Stomach (tissue), 9 donors: ENCODE measurements around the gene FREM3. TPM values are rescaled to one million over a fixed set of nuclear protein-coding genes. Genes with fewer than 3 reads are reported as not detected.

Source experiments
- DNase-seq, 2 donors: peaks; one replicate each; pipeline versions ENCODE4 v3.0.0 to v3.0.0-alpha.2; 2013 to 2019
- H3K27ac ChIP-seq, 5 donors: fragments of 200-600 bp in 4 of 5; sonication (generic) in 4 of 5; one replicate each; pipeline ENCODE4 v1.5.1; 2013 to 2019; ENCODE audit warnings: mild to moderate bottlenecking in 1 of 5, moderate library complexity in 1 of 5
- H3K27me3 ChIP-seq, 3 donors: fragments of 200-600 bp; sonication (generic); one replicate each; pipeline ENCODE4 v1.5.1; 2017 to 2019; ENCODE audit warnings: mixed run types in 1 of 3
- H3K36me3 ChIP-seq, 4 donors: fragments of 200-600 bp; sonication (generic); 1 replicate in 3 of 4; 2 replicates in 1 of 4; pipeline ENCODE4 v1.5.1; 2016 to 2019
- H3K4me1 ChIP-seq, 4 donors: fragments of 200-600 bp; sonication (generic); one replicate each; pipeline ENCODE4 v1.5.1; 2016 to 2019
- H3K4me3 ChIP-seq, 4 donors: fragments of 200-600 bp; sonication (generic) in 3 of 4; one replicate each; pipeline ENCODE4 v1.5.1; 2016 to 2019; ENCODE audit warnings: mild to moderate bottlenecking in 1 of 4
- H3K9me3 ChIP-seq, 4 donors: fragments of 200-600 bp; sonication (generic); one replicate each; pipeline ENCODE4 v1.5.1; 2016 to 2019
- CTCF ChIP-seq, 7 experiments: fragments of 450-650 bp in 4 of 7; fragments of 200-600 bp in 3 of 7; sonication (generic) in 3 of 7; IDR thresholded peaks; one replicate each; pipeline ENCODE4 v1.5.1; 2016 to 2019; ENCODE audit warnings: antibody characterized with exemption in 7 of 7, control low read depth in 2 of 7, mild to moderate bottlenecking in 1 of 7
- EP300 ChIP-seq: sonication (generic); formaldehyde crosslinking; IDR thresholded peaks from one replicate; pipeline ENCODE4 v1.6.1; 2017; ENCODE audit warnings: antibody characterized with exemption
- POLR2A ChIP-seq, 4 donors: fragments of 450-650 bp; IDR thresholded peaks; one replicate each; pipeline ENCODE4 v1.6.1; 2016; ENCODE audit warnings: antibody characterized with exemption in 4 of 4, control low read depth in 2 of 4, mild to moderate bottlenecking in 1 of 4, moderate library complexity in 1 of 4
- POLR2AphosphoS5 ChIP-seq, 3 donors: sonication (generic); formaldehyde crosslinking; IDR thresholded peaks; one replicate each; pipeline ENCODE4 v1.6.1; 2016; ENCODE audit warnings: antibody characterized with exemption in 3 of 3
- WGBS, 5 donors: extraction: QIAGEN DNeasy Blood & Tissue Kit in 3 of 5; methylation state at CpG; one replicate each; pipeline versions ENCODE4 v1.1.5 to v1.1.7; 2013 to 2018; 5-methylcytosine and 5-hydroxymethylcytosine counted together
- intact Hi-C: fragments of 100-400 bp; cut with DNase I; formaldehyde crosslinking; loops from one replicate; pipeline ENCODE4 v1.15.1; 2023; ENCODE audit warnings: low total_unique reads
- polyA plus RNA-seq, 3 donors: library from polyadenylated mRNA; stranded (reverse); fragments of 200-250 nt; gene quantifications; one replicate each; pipeline ENCODE4 v1.2.3, GENCODE V29; 2013
- total RNA-seq, 5 donors: library from RNA; depleted of rRNA; stranded (reverse); fragments of >200 nt; gene quantifications; one replicate each; pipeline versions ENCODE4 v1.1.0 to v1.2.3, GENCODE V29; 2014 to 2016
- donor health status: healthy with polysubstance abuse.
- donor health status: Bipolar disorder and iron deficiency.
- donor health status: healthy.

The FREM3 gene
- total and polyA plus RNA-seq, 8 donors = 0.03 to 0.18 TPM; not detected in 6

- WGBS, 5 donors = 0 to 3% (median 3%) methylated on average over 1 to 34 of the region's 34 CpGs
- peak in 1 of 2 donors; percentile 65 for DNase-seq
- H3K4me1 ChIP-seq = peaks cover 15 to 22% (median 18%) of the 10 kb centered on the region in 4 donors
Measured at GRCh38 chr4:143700046-143700415, 444 bp downstream of the FREM3 start.

GRCh38 chr4:143699331-143700045 lies 987 bp downstream of the FREM3 start:
- Histone ChIP-seq H3K4me3 (peak overlapping the region; percentile 29 to 48 (median 40)), H3K36me3 (no peaks in the 10 kb centered on the region), H3K9me3 (no peaks in the 10 kb centered on the region), H3K27me3 (peaks cover 7 to 57% (median 28%) of the 10 kb centered on the region in 3 donors), H3K4me1 (peaks cover 15 to 22% (median 18%) of the 10 kb centered on the region in 4 donors), H3K27ac (no peak overlapping the region)
- TF ChIP-seq EP300 (no peak), POLR2AphosphoS5 (IDR thresholded peaks at IDR 0.05) (no peak), CTCF (IDR thresholded peaks at IDR 0.05) (no peak), POLR2A (IDR thresholded peaks at IDR 0.05) (no peak)
- no peak for DNase-seq
- intact Hi-C loops = no loop called here
- 37 to 83% (median 44%) methylated on average over 19 to 40 of the region's 40 CpGs for WGBS, 5 donors

More at GRCh38 chr4:143700046-143700415, 444 bp downstream of the FREM3 start:
- TF ChIP-seq POLR2A (IDR thresholded peaks at IDR 0.05) (no peak), POLR2AphosphoS5 (IDR thresholded peaks at IDR 0.05) (no peak), CTCF (IDR thresholded peaks at IDR 0.05) (no peak), EP300 (no peak)
- Histone ChIP-seq H3K9me3 (no peaks in the 10 kb centered on the region), H3K27me3 (peaks cover 7 to 57% (median 28%) of the 10 kb centered on the region in 3 donors), H3K36me3 (no peaks in the 10 kb centered on the region), H3K4me3 (peak overlapping the region; percentile 29 to 48 (median 40)), H3K27ac (no peak overlapping the region)
- intact Hi-C loops = no loop called here

GRCh38 chr4:143693856-143694255 lies 6.6 kb downstream of the FREM3 start:
- intact Hi-C loops = no loop called here
- H3K4me3 ChIP-seq = no peak overlapping the region
- TF ChIP-seq POLR2A (IDR thresholded peaks at IDR 0.05) (no peak), CTCF (IDR thresholded peaks at IDR 0.05) (no peak), EP300 (no peak), POLR2AphosphoS5 (IDR thresholded peaks at IDR 0.05) (no peak)
- H3K27ac ChIP-seq = no peak overlapping the region
- 56 to 83% (median 74%) methylated on average over 4 of the region's 4 CpGs for WGBS, 5 donors
- H3K9me3 ChIP-seq = no peaks in the 10 kb centered on the region
- H3K36me3 ChIP-seq = no peaks in the 10 kb centered on the region
- peaks cover 0 to 24% (median 6%) of the 10 kb centered on the region in 3 donors for H3K27me3 ChIP-seq
- no peaks in the 10 kb centered on the region for H3K4me1 ChIP-seq
- DNase-seq = no peak

DNA sequence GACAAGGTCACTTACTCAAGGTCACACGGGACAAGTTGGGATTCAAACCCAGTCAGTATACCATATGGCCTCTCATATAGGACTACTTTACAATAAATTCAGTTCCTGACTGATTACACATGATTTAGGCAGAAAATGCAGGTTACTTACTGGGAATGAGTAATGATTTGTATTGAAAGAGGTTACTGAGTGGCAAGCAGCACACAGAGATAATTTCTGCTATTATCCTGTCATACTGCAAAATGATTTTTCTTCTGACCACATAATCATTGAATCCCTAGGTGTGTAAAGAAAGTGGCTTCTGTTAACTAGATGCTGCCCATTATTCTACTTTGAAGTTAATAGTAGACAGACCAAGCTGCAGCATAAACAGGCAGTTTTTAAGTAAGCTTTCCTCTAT lies 8.2 kb downstream of the FREM3 start:
- no peak for DNase-seq
- no peak for TF ChIP-seq EP300
- no peak for TF ChIP-seq POLR2AphosphoS5 (IDR thresholded peaks at IDR 0.05)
- no peak for TF ChIP-seq CTCF (IDR thresholded peaks at IDR 0.05)
- TF ChIP-seq POLR2A (IDR thresholded peaks at IDR 0.05) = no peak
- no peak overlapping the region for H3K27ac ChIP-seq
- peaks cover 0 to 8% (median 0%) of the 10 kb centered on the region in 3 donors for H3K27me3 ChIP-seq
- 70 to 97% (median 88%) methylated on average over 1 of the region's 1 CpG for WGBS, 5 donors
- no peaks in the 10 kb centered on the region for H3K9me3 ChIP-seq
- intact Hi-C loops = no loop called here
- H3K4me1 ChIP-seq = no peaks in the 10 kb centered on the region
- H3K36me3 ChIP-seq = no peaks in the 10 kb centered on the region
- H3K4me3 ChIP-seq = no peak overlapping the region
